Astrocyte (in vitro differentiated cells and primary cell): Measurements from ENCODE around the gene SLC4A9. TPM values are rescaled to one million over a fixed set of nuclear protein-coding genes. Genes with fewer than 3 reads are reported as not detected.

Source experiments
- DNase-seq: peaks from one replicate; pipeline ENCODE4 v3.0.0-alpha.2; 2010; ENCODE audit warnings: low read depth
- FAIRE-seq: peaks from 2 replicates; lab custom pipeline; 2011; peaks lifted over from hg19 to GRCh38; lab: Jason Lieb, UNC
- H2AFZ ChIP-seq: 2 replicates; pipeline ENCODE4 v1.6.0; 2012; ENCODE audit warnings: low read depth, low read length, inconsistent platforms
- H3K27ac ChIP-seq: 2 replicates; pipeline ENCODE4 v1.5.1; 2011; ENCODE audit warnings: low read depth, low read length, inconsistent platforms
- H3K27me3 ChIP-seq: 2 replicates; pipeline ENCODE4 v1.6.0; 2011; ENCODE audit warnings: low read length, inconsistent platforms; ENCODE audit not compliant: insufficient read depth
- H3K36me3 ChIP-seq: 2 replicates; pipeline ENCODE4 v1.5.1; 2011; ENCODE audit warnings: low read length, inconsistent platforms; ENCODE audit not compliant: insufficient read depth
- H3K4me1 ChIP-seq: 2 replicates; pipeline ENCODE4 v1.5.1; 2011; ENCODE audit warnings: low read length, inconsistent platforms; ENCODE audit not compliant: insufficient read depth
- H3K4me2 ChIP-seq: 2 replicates; pipeline ENCODE4 v1.6.0; 2012; ENCODE audit warnings: low read length, inconsistent platforms
- H3K4me3 ChIP-seq: 2 replicates; pipeline ENCODE4 v1.5.1; 2011; ENCODE audit warnings: low read depth, mild to moderate bottlenecking, low read length, inconsistent platforms; ENCODE audit not compliant: insufficient read depth
- H3K79me2 ChIP-seq: 2 replicates; pipeline ENCODE4 v1.6.0; 2012; ENCODE audit warnings: mild to moderate bottlenecking, low read length, inconsistent platforms; ENCODE audit not compliant: insufficient read depth
- H3K9ac ChIP-seq: 2 replicates; pipeline ENCODE4 v1.6.0; 2012; ENCODE audit warnings: mild to moderate bottlenecking, low read length, inconsistent platforms
- H3K9me3 ChIP-seq: 2 replicates; pipeline ENCODE4 v1.5.1; 2012; ENCODE audit warnings: low read depth, mild to moderate bottlenecking, low read length, inconsistent platforms; ENCODE audit not compliant: insufficient read depth
- H4K20me1 ChIP-seq: 2 replicates; pipeline ENCODE4 v1.6.0; 2012; ENCODE audit warnings: low read length, inconsistent platforms; ENCODE audit not compliant: insufficient read depth
- H3K27ac Mint-ChIP-seq: one replicate; pipeline ENCODE4 v1.8.0; 2021; ENCODE audit warnings: mild to moderate bottlenecking, mixed read lengths; ENCODE audit not compliant: unreplicated experiment
- H3K27me3 Mint-ChIP-seq: one replicate; pipeline ENCODE4 v1.8.0; 2021; ENCODE audit warnings: low read depth, mixed read lengths; ENCODE audit not compliant: unreplicated experiment
- H3K36me3 Mint-ChIP-seq: one replicate; pipeline ENCODE4 v1.8.0; 2021; ENCODE audit warnings: low read depth, mixed read lengths; ENCODE audit not compliant: unreplicated experiment
- H3K4me1 Mint-ChIP-seq: one replicate; pipeline ENCODE4 v1.8.0; 2021; ENCODE audit warnings: low read depth, mixed read lengths; ENCODE audit not compliant: unreplicated experiment
- H3K4me3 Mint-ChIP-seq: one replicate; pipeline ENCODE4 v1.8.0; 2021; ENCODE audit warnings: mild to moderate bottlenecking, moderate library complexity, mixed read lengths; ENCODE audit not compliant: unreplicated experiment
- H3K9me3 Mint-ChIP-seq: one replicate; pipeline ENCODE4 v1.8.0; 2021; ENCODE audit warnings: mild to moderate bottlenecking, mixed read lengths; ENCODE audit not compliant: unreplicated experiment
- CTCF ChIP-seq: IDR thresholded peaks from 2 replicates; pipeline ENCODE4 v1.5.1; 2011; ENCODE audit warnings: low read depth, mild to moderate bottlenecking, inconsistent platforms, low read length, moderate library complexity; ENCODE audit not compliant: insufficient read depth
- EZH2 ChIP-seq: IDR thresholded peaks from 2 replicates; pipeline ENCODE4 v1.6.1; 2012; ENCODE audit warnings: mild to moderate bottlenecking, low read length, inconsistent platforms; ENCODE audit not compliant: insufficient read depth
- total RNA-seq: library from RNA; stranded (reverse); gene quantifications from 2 replicates; pipeline ENCODE4 v1.2.1, GENCODE V29; 2021

SLC4A9 gene
- total RNA-seq, 1 donor from 2014 or later: 0.25 TPM

- no peak for FAIRE-seq
- DNase-seq: no peak
- Mint-ChIP-seq H3K4me3 (no peak overlapping the region), H3K4me1 (no peaks in the 10 kb centered on the region), H3K9me3 (no peaks in the 10 kb centered on the region), H3K27ac (no peak overlapping the region), H3K27me3 (peaks cover 19% of the 10 kb centered on the region), H3K36me3 (no peaks in the 10 kb centered on the region)
- H3K4me1 ChIP-seq: no peaks in the 10 kb centered on the region
- no peaks in the 10 kb centered on the region for H4K20me1 ChIP-seq
- TF ChIP-seq CTCF (no peak), EZH2 (no peak)
- no peaks in the 10 kb centered on the region for H3K36me3 ChIP-seq
- peak overlapping the region; percentile 29 for H3K4me3 ChIP-seq
- peak overlapping the region; percentile 89 for H2AFZ ChIP-seq
- H3K79me2 ChIP-seq: no peaks in the 10 kb centered on the region
- H3K4me2 ChIP-seq: peak overlapping the region; percentile 84
- H3K9ac ChIP-seq: no peak overlapping the region
- no peak overlapping the region for H3K27ac ChIP-seq
- H3K27me3 ChIP-seq: no peaks in the 10 kb centered on the region
- H3K9me3 ChIP-seq: no peaks in the 10 kb centered on the region
These were observed 3.9 kb downstream of the SLC4A9 start for GRCh38 chr5:140363631-140364471.

GRCh38 chr5:140364472-140364765 is 4.4 kb downstream of the SLC4A9 start:
- Histone ChIP-seq H3K36me3 (no peaks in the 10 kb centered on the region), H2AFZ (no peak overlapping the region), H3K27ac (no peak overlapping the region), H4K20me1 (no peaks in the 10 kb centered on the region), H3K4me2 (no peak overlapping the region), H3K27me3 (no peaks in the 10 kb centered on the region), H3K79me2 (no peaks in the 10 kb centered on the region), H3K4me1 (no peaks in the 10 kb centered on the region), H3K4me3 (no peak overlapping the region), H3K9ac (no peak overlapping the region), H3K9me3 (no peaks in the 10 kb centered on the region)
- DNase-seq (no peak), FAIRE-seq (no peak)
- Mint-ChIP-seq H3K27ac (no peak overlapping the region), H3K4me1 (no peaks in the 10 kb centered on the region), H3K4me3 (no peak overlapping the region), H3K36me3 (peaks cover 1% of the 10 kb centered on the region), H3K27me3 (peaks cover 19% of the 10 kb centered on the region), H3K9me3 (no peaks in the 10 kb centered on the region)
- TF ChIP-seq EZH2: no peak
- TF ChIP-seq CTCF: no peak

GRCh38 chr5:140365282-140365681 is 5.3 kb downstream of the SLC4A9 start:
- no peaks in the 10 kb centered on the region for H3K9me3 Mint-ChIP-seq
- no peak for FAIRE-seq

More at GRCh38 chr5:140365282-140365681, 5.3 kb downstream of the SLC4A9 start:
- Mint-ChIP-seq H3K4me1 (no peaks in the 10 kb centered on the region), H3K27me3 (peaks cover 17% of the 10 kb centered on the region), H3K27ac (no peak overlapping the region), H3K36me3 (peaks cover 1% of the 10 kb centered on the region), H3K4me3 (no peak overlapping the region)
- TF ChIP-seq EZH2 (no peak), CTCF (no peak)
- H3K9me3 ChIP-seq: no peaks in the 10 kb centered on the region
- no peaks in the 10 kb centered on the region for H3K27me3 ChIP-seq
- no peak for DNase-seq
- no peaks in the 10 kb centered on the region for H3K79me2 ChIP-seq
- no peaks in the 10 kb centered on the region for H3K36me3 ChIP-seq
- H4K20me1 ChIP-seq: no peaks in the 10 kb centered on the region
- no peaks in the 10 kb centered on the region for H3K4me1 ChIP-seq
- no peak overlapping the region for H3K9ac ChIP-seq
- H3K4me3 ChIP-seq: no peak overlapping the region
- H3K4me2 ChIP-seq: no peak overlapping the region
- H2AFZ ChIP-seq: no peak overlapping the region
- H3K27ac ChIP-seq: no peak overlapping the region
